GM19025 (cell line): ENCODE results near the gene TAAR9.
"Not testable (repeated sequence)": the region's sequence is repeated elsewhere in the genome, so short reads cannot be mapped to it uniquely, and the experiment has no call there.

Experiments
- ATAC-seq: cut with Tn5 transposase; IDR thresholded peaks from one replicate; pipeline ENCODE4 v1.9.1; 2021; ENCODE audit warnings: mild to moderate bottlenecking, low read depth, moderate library complexity; ENCODE audit not compliant: unreplicated experiment

Gene TAAR9

GRCh38 chr6:132513831-132514545, 24.1 kb upstream of the TAAR9 start:
- ATAC-seq = no peak

GRCh38 chr6:132515386-132515785, 22.7 kb upstream of the TAAR9 start:
- no peak for ATAC-seq

GRCh38 chr6:132520953-132521352, 17.1 kb upstream of the TAAR9 start:
- no peak for ATAC-seq

- no peak for ATAC-seq
Observed at GRCh38 chr6:132524646-132525045, 13.4 kb upstream of the TAAR9 start.

GRCh38 chr6:132525866-132526265, 12.2 kb upstream of the TAAR9 start:
- no peak for ATAC-seq

- ATAC-seq = no peak
Observed at GRCh38 chr6:132526461-132526860, 11.6 kb upstream of the TAAR9 start.

- ATAC-seq = no peak
Observed at GRCh38 chr6:132527791-132528190, 10.3 kb upstream of the TAAR9 start.

GRCh38 chr6:132530293-132530974, 7.6 kb upstream of the TAAR9 start:
- peak; percentile 80 for ATAC-seq

GRCh38 chr6:132534546-132534945, 3.5 kb upstream of the TAAR9 start:
- not testable (repeated sequence) for ATAC-seq

- ATAC-seq = no peak
Observed at GRCh38 chr6:132537145-132537544, 932 bp upstream of the TAAR9 start.

- ATAC-seq = no peak
Observed at GRCh38 chr6:132544826-132545225, 6.7 kb downstream of the TAAR9 start.

GRCh38 chr6:132548746-132549463, 10.8 kb downstream of the TAAR9 start:
- no peak for ATAC-seq

- no peak for ATAC-seq
Observed at GRCh38 chr6:132551214-132551613, 13.1 kb downstream of the TAAR9 start.

- no peak for ATAC-seq
Observed at GRCh38 chr6:132552372-132552771, 14.3 kb downstream of the TAAR9 start, which contains the start of gene TAAR8. Gene TAAR8, plus strand, starts transcription at chr6:132552672. Its CDS starts 21 bp downstream, at chr6:132552693.

- not testable (repeated sequence) for ATAC-seq
Observed at GRCh38 chr6:132560087-132560486, 22.0 kb downstream of the TAAR9 start.

- ATAC-seq = no peak
Observed at GRCh38 chr6:132566404-132566803, 28.3 kb downstream of the TAAR9 start.

- no peak for ATAC-seq
Observed at GRCh38 chr6:132567566-132567965, 29.5 kb downstream of the TAAR9 start.

GRCh38 chr6:132568611-132569010, 30.5 kb downstream of the TAAR9 start:
- no peak for ATAC-seq

- ATAC-seq = no peak
Observed at GRCh38 chr6:132569170-132569569, 31.1 kb downstream of the TAAR9 start.

- no peak for ATAC-seq
Observed at GRCh38 chr6:132570221-132570777, 32.2 kb downstream of the TAAR9 start, which contains the start of gene TAAR6. Gene TAAR6, plus strand, starts transcription at chr6:132570322. Its CDS starts 0 bp downstream, at chr6:132570322.

- ATAC-seq = no peak
Observed at GRCh38 chr6:132571774-132572173, 33.7 kb downstream of the TAAR9 start.
